ENCODE results near the gene MRPL33.

GRCh38 chr2:27742571-27742970 is 28.9 kb upstream of the MRPL33 start:
- TF ChIP-seq CTCF (IDR thresholded peaks at IDR 0.05; ENCODE audit: poor library complexity, severe bottlenecking) (no peak), EP300 (conservative IDR thresholded peaks at IDR 0.05; ENCODE audit: poor library complexity, severe bottlenecking) (no peak), EZH2 (IDR thresholded peaks at IDR 0.05; ENCODE audit: borderline replicate concordance, insufficient read depth, low read length, poor library complexity, severe bottlenecking) (no peak), MXI1 (conservative IDR thresholded peaks at IDR 0.05; ENCODE audit: poor library complexity, severe bottlenecking) (no peak)

Data from neural cell (in vitro differentiated cells).